Hepatocyte (in vitro differentiated cells): ENCODE results near the gene CCDC148. TPM values are rescaled to one million over a fixed set of nuclear protein-coding genes. Genes with fewer than 3 reads are reported as not detected.

Source experiments
- DNase-seq: peaks from one replicate; pipeline ENCODE4 v3.0.0-alpha.2; 2016; ENCODE audit warnings: low spot score
- H2AFZ ChIP-seq: fragments of 200-600 bp; sonication (generic); 2 replicates; pipeline ENCODE4 v1.6.0; 2016; ENCODE audit warnings: antibody characterized with exemption, mild to moderate bottlenecking
- H3K27ac ChIP-seq: fragments of 200-600 bp; sonication (generic); 2 replicates; pipeline ENCODE4 v1.5.1; 2016; ENCODE audit warnings: mild to moderate bottlenecking
- H3K27me3 ChIP-seq: fragments of 200-600 bp; sonication (generic); 2 replicates; pipeline ENCODE4 v1.6.1; 2016
- H3K36me3 ChIP-seq: fragments of 200-600 bp; sonication (generic); replicated peaks from 2 replicates; pipeline ENCODE4 v1.5.1; 2016; ENCODE audit warnings: low read depth; ENCODE audit not compliant: insufficient read depth
- H3K4me1 ChIP-seq: fragments of 200-600 bp; sonication (generic); 2 replicates; pipeline ENCODE4 v1.5.1; 2016; ENCODE audit warnings: mild to moderate bottlenecking, moderate library complexity; ENCODE audit not compliant: insufficient read depth
- H3K4me2 ChIP-seq: fragments of 200-600 bp; sonication (generic); 2 replicates; pipeline ENCODE4 v1.6.0; 2016
- H3K4me3 ChIP-seq: fragments of 200-600 bp; sonication (generic); 2 replicates; pipeline ENCODE4 v1.5.1; 2016; ENCODE audit warnings: mild to moderate bottlenecking
- H3K79me2 ChIP-seq: fragments of 200-600 bp; sonication (generic); 2 replicates; pipeline ENCODE4 v1.6.0; 2017; ENCODE audit warnings: mild to moderate bottlenecking
- H3K9me2 ChIP-seq: fragments of 200-600 bp; sonication (generic); replicated peaks from 2 replicates; pipeline ENCODE4 v1.6.0; 2017; ENCODE audit warnings: mild to moderate bottlenecking; ENCODE audit not compliant: insufficient read depth
- H3K9me3 ChIP-seq: fragments of 200-600 bp; sonication (generic); 2 replicates; pipeline ENCODE4 v1.5.1; 2016; ENCODE audit warnings: low read depth, mild to moderate bottlenecking
- H4K20me1 ChIP-seq: fragments of 200-600 bp; sonication (generic); 2 replicates; pipeline ENCODE4 v1.6.0; 2016; ENCODE audit warnings: mild to moderate bottlenecking; ENCODE audit not compliant: insufficient read depth, poor library complexity, severe bottlenecking
- EZH2 ChIP-seq: fragments of 200-600 bp; sonication (generic); IDR thresholded peaks from 2 replicates; pipeline ENCODE4 v1.6.1; 2016; ENCODE audit warnings: antibody characterized with exemption, mild to moderate bottlenecking, borderline replicate concordance
- EZH2phosphoT487 ChIP-seq: fragments of 200-600 bp; sonication (generic); IDR thresholded peaks from one replicate; pipeline ENCODE4 v1.6.1; 2018; ENCODE audit warnings: antibody characterized with exemption, mild to moderate bottlenecking, low read depth, moderate library complexity; ENCODE audit not compliant: unreplicated experiment, severe bottlenecking
- WGBS: methylation state at CpG from one replicate; pipeline ENCODE4 v1.1.6; 2016; ENCODE audit warnings: low lambda C conversion rate; ENCODE audit errors: missing lambda C conversion rate; 5-methylcytosine and 5-hydroxymethylcytosine counted together
- polyA plus RNA-seq: library from polyadenylated mRNA; unstranded; fragments of >200 nt; fragmentation: Nextera tagmentation; extraction: Ambion mirVana; gene quantifications from 2 replicates; pipeline ENCODE4 v1.2.1, GENCODE V29; 2016
- total RNA-seq: library from RNA; depleted of rRNA; stranded (reverse); fragments of >200 nt; gene quantifications from 2 replicates; pipeline ENCODE4 v1.2.3, GENCODE V29; 2014
- TF ChIP-seq, protein P1 (sequence below): fragments of 200-600 bp; sonication (generic); IDR thresholded peaks from 2 replicates; pipeline ENCODE4 v1.5.1; 2016; ENCODE audit warnings: antibody characterized with exemption, mild to moderate bottlenecking; ENCODE audit not compliant: poor library complexity

CCDC148 gene
- total and polyA plus RNA-seq, 2 experiments from 2014 or later: 0.62 to 2.2 TPM

DNA sequence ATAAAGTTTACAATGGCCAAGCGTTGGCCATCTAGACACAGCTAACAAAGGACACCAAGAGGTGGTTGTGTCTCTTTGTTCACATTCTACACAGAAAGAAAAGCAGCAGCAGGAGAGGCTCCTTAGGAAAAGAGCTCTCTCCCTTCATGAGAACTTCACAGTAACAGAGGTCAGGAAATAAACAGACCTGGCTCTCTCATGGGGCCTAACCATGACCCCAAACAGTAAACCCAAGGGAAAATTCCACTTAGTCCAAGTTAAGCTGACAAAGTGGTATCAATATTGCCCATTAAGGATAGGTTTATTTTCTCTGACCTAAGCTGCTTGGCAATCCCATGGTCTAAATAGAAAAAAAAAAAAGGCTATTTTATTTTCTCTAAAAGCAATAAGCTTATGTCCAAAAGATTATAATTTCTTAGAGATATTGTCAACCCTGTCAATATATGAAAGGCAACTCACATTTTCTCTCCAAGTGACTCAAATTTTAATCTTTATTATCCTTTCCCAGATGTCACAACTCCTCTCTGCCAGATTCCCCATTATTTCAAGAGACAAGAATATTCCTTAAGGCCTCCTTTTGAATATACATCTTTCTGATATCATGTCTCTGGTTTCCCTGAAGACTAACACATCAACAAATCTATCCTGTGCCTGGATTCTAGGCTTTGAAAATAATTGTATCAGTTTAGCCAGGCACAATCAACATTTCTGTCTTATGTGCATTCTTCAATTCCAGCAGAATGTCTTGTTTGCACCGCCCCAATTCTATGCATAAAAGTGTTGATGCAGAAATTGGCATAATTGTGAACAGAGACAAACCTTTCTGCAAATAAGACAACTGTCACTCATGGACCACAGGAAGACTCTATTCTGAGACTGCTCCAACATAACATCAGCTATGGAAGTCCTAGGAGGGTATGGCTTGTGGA, 263.8 kb downstream of the CCDC148 start:
- no peaks in the 10 kb centered on the region for H3K27me3 ChIP-seq
- 94% methylated on average over 2 of the region's 2 CpGs for WGBS
- H3K4me3 ChIP-seq: no peak overlapping the region
- no peaks in the 10 kb centered on the region for H3K36me3 ChIP-seq
- no peak overlapping the region for H3K4me2 ChIP-seq
- H3K4me1 ChIP-seq: peaks cover 19% of the 10 kb centered on the region
- H3K79me2 ChIP-seq: no peaks in the 10 kb centered on the region
- no peaks in the 10 kb centered on the region for H3K9me3 ChIP-seq
- H3K9me2 ChIP-seq: no peaks in the 10 kb centered on the region
- no peaks in the 10 kb centered on the region for H4K20me1 ChIP-seq
- H3K27ac ChIP-seq: no peak overlapping the region
- H2AFZ ChIP-seq: no peak overlapping the region
- TF ChIP-seq, protein P1, sequence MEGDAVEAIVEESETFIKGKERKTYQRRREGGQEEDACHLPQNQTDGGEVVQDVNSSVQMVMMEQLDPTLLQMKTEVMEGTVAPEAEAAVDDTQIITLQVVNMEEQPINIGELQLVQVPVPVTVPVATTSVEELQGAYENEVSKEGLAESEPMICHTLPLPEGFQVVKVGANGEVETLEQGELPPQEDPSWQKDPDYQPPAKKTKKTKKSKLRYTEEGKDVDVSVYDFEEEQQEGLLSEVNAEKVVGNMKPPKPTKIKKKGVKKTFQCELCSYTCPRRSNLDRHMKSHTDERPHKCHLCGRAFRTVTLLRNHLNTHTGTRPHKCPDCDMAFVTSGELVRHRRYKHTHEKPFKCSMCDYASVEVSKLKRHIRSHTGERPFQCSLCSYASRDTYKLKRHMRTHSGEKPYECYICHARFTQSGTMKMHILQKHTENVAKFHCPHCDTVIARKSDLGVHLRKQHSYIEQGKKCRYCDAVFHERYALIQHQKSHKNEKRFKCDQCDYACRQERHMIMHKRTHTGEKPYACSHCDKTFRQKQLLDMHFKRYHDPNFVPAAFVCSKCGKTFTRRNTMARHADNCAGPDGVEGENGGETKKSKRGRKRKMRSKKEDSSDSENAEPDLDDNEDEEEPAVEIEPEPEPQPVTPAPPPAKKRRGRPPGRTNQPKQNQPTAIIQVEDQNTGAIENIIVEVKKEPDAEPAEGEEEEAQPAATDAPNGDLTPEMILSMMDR: no peak
- no peak for TF ChIP-seq EZH2
- no peak for TF ChIP-seq EZH2phosphoT487
- no peak for DNase-seq

DNA sequence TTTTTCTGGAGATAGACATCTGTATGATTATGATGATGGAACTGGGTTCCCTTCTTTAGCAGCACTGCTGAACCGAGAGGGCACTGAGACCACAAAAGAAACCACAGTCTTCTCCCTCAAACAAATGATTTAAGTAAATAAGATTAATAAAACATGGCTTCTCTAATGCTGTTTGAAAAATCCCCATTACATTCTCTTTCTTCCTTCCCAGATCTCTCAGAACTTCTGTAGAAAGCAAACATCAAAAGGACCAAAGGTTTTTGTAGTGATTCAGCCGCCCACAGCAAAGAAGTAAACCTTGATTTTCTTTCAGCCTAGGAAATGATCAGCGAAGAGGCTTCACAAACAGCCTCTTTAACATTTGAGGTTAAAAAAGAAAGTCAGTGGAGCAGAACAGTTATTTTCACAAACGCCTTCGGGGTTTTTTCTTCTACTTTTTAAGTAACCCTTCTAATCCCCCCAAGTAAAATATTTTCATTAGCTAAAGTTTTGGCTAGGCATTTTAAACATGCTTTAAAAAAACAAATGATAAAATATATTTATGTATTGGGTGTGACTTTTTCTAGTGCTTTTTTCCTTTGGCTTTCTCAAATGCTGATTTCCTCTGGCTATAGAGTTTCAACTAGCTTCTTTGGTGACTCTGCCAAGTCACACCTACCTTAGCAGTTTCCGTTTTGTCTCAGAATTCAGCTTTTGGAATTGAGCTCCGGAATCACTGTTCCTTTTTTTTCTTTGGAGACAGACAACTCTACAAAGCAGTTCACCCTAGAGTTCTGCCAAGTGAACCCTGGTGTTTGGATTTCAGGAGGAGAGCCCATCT, 265.3 kb downstream of the CCDC148 start:
- TF ChIP-seq EZH2phosphoT487: no peak
- TF ChIP-seq, protein P1: no peak
- no peak for TF ChIP-seq EZH2
- H3K9me2 ChIP-seq: no peaks in the 10 kb centered on the region
- H3K4me2 ChIP-seq: peak overlapping the region; percentile 59
- H3K4me3 ChIP-seq: no peak overlapping the region
- DNase-seq: no peak
- no peaks in the 10 kb centered on the region for H3K9me3 ChIP-seq
- WGBS: 36% methylated on average over 7 of the region's 7 CpGs
- peak overlapping the region; percentile 50 for H3K27ac ChIP-seq
- peak overlapping the region; percentile 43 for H2AFZ ChIP-seq
- H3K27me3 ChIP-seq: no peaks in the 10 kb centered on the region
- no peaks in the 10 kb centered on the region for H3K79me2 ChIP-seq
- no peaks in the 10 kb centered on the region for H4K20me1 ChIP-seq
- H3K4me1 ChIP-seq: peaks cover 19% of the 10 kb centered on the region
- H3K36me3 ChIP-seq: no peaks in the 10 kb centered on the region

DNA sequence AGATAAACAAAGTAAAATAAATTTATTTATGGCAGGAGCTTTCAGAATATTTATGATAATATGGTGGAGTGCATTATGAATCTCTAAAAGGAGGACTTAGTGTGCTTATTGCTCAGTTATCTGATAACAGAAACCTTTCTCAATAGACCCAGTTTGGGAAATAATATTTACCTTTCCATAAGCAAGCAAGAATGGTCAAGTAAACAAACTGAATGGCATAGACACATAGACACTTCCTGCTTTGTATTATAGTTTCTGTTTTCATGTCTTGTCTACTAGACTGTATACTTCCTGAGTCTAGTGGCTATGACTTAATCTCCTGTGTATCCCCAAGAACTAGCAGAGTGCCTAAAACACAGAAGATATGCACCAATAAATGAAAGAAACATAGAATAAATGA, 267.0 kb downstream of the CCDC148 start:
- no peaks in the 10 kb centered on the region for H3K9me3 ChIP-seq

More for the DNA sequence above, 267.0 kb downstream of the CCDC148 start:
- no peak overlapping the region for H2AFZ ChIP-seq
- DNase-seq: no peak
- no peak overlapping the region for H3K27ac ChIP-seq
- no peaks in the 10 kb centered on the region for H4K20me1 ChIP-seq
- H3K4me3 ChIP-seq: no peak overlapping the region
- H3K4me1 ChIP-seq: peaks cover 31% of the 10 kb centered on the region
- H3K27me3 ChIP-seq: no peaks in the 10 kb centered on the region
- no peaks in the 10 kb centered on the region for H3K79me2 ChIP-seq
- H3K9me2 ChIP-seq: no peaks in the 10 kb centered on the region
- no peaks in the 10 kb centered on the region for H3K36me3 ChIP-seq
- TF ChIP-seq EZH2phosphoT487 (no peak), EZH2 (no peak)
- TF ChIP-seq, protein P1: no peak
- H3K4me2 ChIP-seq: no peak overlapping the region
